SU-DHL-6 (cell line): ENCODE data around the gene MIA3.

Source experiments
- H2AFZ ChIP-seq: fragments of 200-600 bp; sonication (generic); 2 replicates; pipeline ENCODE4 v1.6.1; 2014; ENCODE audit warnings: low read depth, mild to moderate bottlenecking, moderate library complexity, mixed read lengths, antibody characterized with exemption, low read length; ENCODE audit not compliant: severe bottlenecking
- H3F3A ChIP-seq: fragments of 200-600 bp; shearing (Covaris generic); 2 replicates; pipeline ENCODE4 v1.6.0; 2016; ENCODE audit warnings: antibody characterized with exemption, mild to moderate bottlenecking; ENCODE audit not compliant: insufficient read depth
- H3K27ac ChIP-seq: fragments of 200-600 bp; sonication (generic); 2 replicates; pipeline ENCODE4 v1.5.1; 2016; ENCODE audit warnings: low read depth, mild to moderate bottlenecking, low read length, moderate library complexity, mixed read lengths
- H3K27me3 ChIP-seq: fragments of 200-600 bp; sonication (generic), shearing (Covaris generic); 2 replicates; pipeline ENCODE4 v1.6.0; 2014; ENCODE audit warnings: mild to moderate bottlenecking, low read length
- H3K36me3 ChIP-seq: fragments of 200-600 bp; sonication (generic); 2 replicates; pipeline ENCODE4 v1.6.1; 2014; ENCODE audit warnings: mild to moderate bottlenecking, low read length, mixed read lengths
- H3K4me2 ChIP-seq: fragments of 300-600, 200-600 bp; shearing (Covaris generic), sonication (generic); 2 replicates; pipeline ENCODE4 v1.6.0; 2014; ENCODE audit warnings: low read length, low read depth, mild to moderate bottlenecking; ENCODE audit not compliant: poor library complexity, severe bottlenecking
- H3K4me3 ChIP-seq: fragments of 200-600 bp; sonication (generic); 2 replicates; pipeline ENCODE4 v1.5.1; 2014; ENCODE audit warnings: antibody characterized with exemption, low read length, mild to moderate bottlenecking, mixed read lengths; ENCODE audit not compliant: insufficient read depth, poor library complexity, severe bottlenecking
- H3K79me2 ChIP-seq: fragments of 200-600 bp; sonication (generic); 2 replicates; pipeline ENCODE4 v1.6.1; 2014; ENCODE audit warnings: mild to moderate bottlenecking, low read length, moderate library complexity; ENCODE audit not compliant: insufficient read depth
- H3K9ac ChIP-seq: fragments of 200-600 bp; sonication (generic); 2 replicates; pipeline ENCODE4 v1.7.0; 2014; ENCODE audit warnings: mild to moderate bottlenecking, low read length
- H3K9me2 ChIP-seq: fragments of 200-600 bp; sonication (generic); replicated peaks from 2 replicates; pipeline ENCODE4 v1.6.1; 2014; ENCODE audit warnings: low read length; ENCODE audit not compliant: insufficient read depth
- H3K9me3 ChIP-seq: fragments of 200-600 bp; sonication (generic); 2 replicates; pipeline ENCODE4 v1.6.1; 2014; ENCODE audit warnings: low read length, mixed read lengths; ENCODE audit not compliant: insufficient read depth
- H4K20me1 ChIP-seq: fragments of 200-600 bp; sonication (generic); 2 replicates; pipeline ENCODE4 v1.6.1; 2014; ENCODE audit warnings: low read depth, mild to moderate bottlenecking, antibody characterized with exemption, low read length, moderate library complexity, mixed read lengths
- CTCF ChIP-seq: fragments of 200-600 bp; sonication (generic); IDR thresholded peaks from one replicate; pipeline ENCODE4 v1.5.1; 2017; ENCODE audit warnings: antibody characterized with exemption, mild to moderate bottlenecking, low read length, moderate library complexity; ENCODE audit not compliant: insufficient read depth, poor library complexity, severe bottlenecking
- EZH2phosphoT487 ChIP-seq: fragments of 200-600 bp; sonication (generic), shearing (Covaris generic); conservative IDR thresholded peaks from 2 replicates; pipeline ENCODE4 v1.6.1; 2018; ENCODE audit warnings: mild to moderate bottlenecking, antibody characterized with exemption, low read length, moderate library complexity, mixed read lengths

The MIA3 gene

GRCh38 chr1:222620566-222620965 is 2.7 kb downstream of the MIA3 start:
- Histone ChIP-seq H3K4me3 (no peak overlapping the region), H3K36me3 (no peaks in the 10 kb centered on the region), H4K20me1 (no peaks in the 10 kb centered on the region), H3K27ac (no peak overlapping the region), H3K9me2 (no peaks in the 10 kb centered on the region), H3K9ac (no peak overlapping the region), H2AFZ (no peak overlapping the region), H3K4me2 (no peak overlapping the region), H3K27me3 (no peaks in the 10 kb centered on the region), H3F3A (0 out of 2 replicates have a peak, but pooled peaks cover 7% of the 10 kb centered on the region), H3K79me2 (no peaks in the 10 kb centered on the region), H3K9me3 (no peaks in the 10 kb centered on the region)
- TF ChIP-seq CTCF: no peak
- no peak for TF ChIP-seq EZH2phosphoT487

- Histone ChIP-seq H3K79me2 (no peaks in the 10 kb centered on the region), H3K27ac (no peak overlapping the region), H3K27me3 (no peaks in the 10 kb centered on the region), H4K20me1 (no peaks in the 10 kb centered on the region), H3K9ac (no peak overlapping the region), H3K9me3 (no peaks in the 10 kb centered on the region), H3K36me3 (no peaks in the 10 kb centered on the region), H3F3A (no peaks in the 10 kb centered on the region), H3K4me2 (no peak overlapping the region), H3K4me3 (no peak overlapping the region), H3K9me2 (no peaks in the 10 kb centered on the region), H2AFZ (no peak overlapping the region)
- TF ChIP-seq EZH2phosphoT487 (no peak), CTCF (no peak)
Observed at GRCh38 chr1:222622765-222623164, 4.9 kb downstream of the MIA3 start.

GRCh38 chr1:222623458-222623857 is 5.6 kb downstream of the MIA3 start:
- no peak overlapping the region for H3K4me3 ChIP-seq
- no peak overlapping the region for H3K9ac ChIP-seq
- H2AFZ ChIP-seq: no peak overlapping the region
- H3F3A ChIP-seq: no peaks in the 10 kb centered on the region
- no peaks in the 10 kb centered on the region for H3K36me3 ChIP-seq
- no peaks in the 10 kb centered on the region for H3K79me2 ChIP-seq
- no peak overlapping the region for H3K4me2 ChIP-seq
- H4K20me1 ChIP-seq: no peaks in the 10 kb centered on the region
- H3K27me3 ChIP-seq: no peaks in the 10 kb centered on the region
- H3K27ac ChIP-seq: no peak overlapping the region
- no peaks in the 10 kb centered on the region for H3K9me2 ChIP-seq
- no peaks in the 10 kb centered on the region for H3K9me3 ChIP-seq
- TF ChIP-seq CTCF (no peak), EZH2phosphoT487 (no peak)

- TF ChIP-seq EZH2phosphoT487 (no peak), CTCF (no peak)
- Histone ChIP-seq H3K9me3 (no peaks in the 10 kb centered on the region), H3K79me2 (no peaks in the 10 kb centered on the region)
Observed at GRCh38 chr1:222624214-222624613, 6.3 kb downstream of the MIA3 start.

More at GRCh38 chr1:222624214-222624613, 6.3 kb downstream of the MIA3 start:
- Histone ChIP-seq H4K20me1 (no peaks in the 10 kb centered on the region), H3K36me3 (no peaks in the 10 kb centered on the region), H3K4me2 (no peak overlapping the region), H3K9me2 (no peaks in the 10 kb centered on the region), H3F3A (no peaks in the 10 kb centered on the region), H3K4me3 (no peak overlapping the region), H3K27ac (no peak overlapping the region), H2AFZ (no peak overlapping the region), H3K27me3 (no peaks in the 10 kb centered on the region), H3K9ac (no peak overlapping the region)
